Gastrocnemius medialis (tissue), 4 donors: ENCODE results near the gene PKD2L2. TPM values are rescaled to one million over a fixed set of nuclear protein-coding genes. Genes with fewer than 3 reads are reported as not detected.
A peak's percentile ranks its signal among the peaks of the same experiment; 100 is the strongest.
"Not testable (repeated sequence)": the region's sequence is repeated elsewhere in the genome, so short reads cannot be mapped to it uniquely, and the experiment has no call there.

Experiments used
- ATAC-seq, 2 donors: fragments of 150-250 bp; one replicate each; pipeline ENCODE4 v1.9.1; 2016
- DNase-seq, 2 donors: peaks; one replicate each; pipeline ENCODE4 v3.0.0-alpha.2; 2019
- H3K27ac ChIP-seq, 4 donors: fragments of 200-600 bp; sonication (generic); 1 replicate in 1 of 4; 2 replicates in 3 of 4; pipeline ENCODE4 v1.5.1; 2016 to 2018; ENCODE audit warnings: mild to moderate bottlenecking in 2 of 4, moderate library complexity in 1 of 4
- H3K27me3 ChIP-seq, 3 donors: fragments of 200-600 bp; sonication (generic) in 2 of 3; 1 replicate in 1 of 3; 2 replicates in 2 of 3; pipeline versions ENCODE4 v1.5.1 to v1.6.0; 2016 to 2019; ENCODE audit warnings: mild to moderate bottlenecking in 1 of 3, moderate library complexity in 1 of 3
- H3K36me3 ChIP-seq, 2 donors: fragments of 200-600 bp; sonication (generic) in 1 of 2; one replicate each; pipeline ENCODE4 v1.5.1; 2017 to 2018
- H3K4me1 ChIP-seq, 2 donors: fragments of 200-600 bp; sonication (generic) in 1 of 2; one replicate each; pipeline ENCODE4 v1.5.1; 2016 to 2017; ENCODE audit warnings: mild to moderate bottlenecking in 2 of 2
- H3K4me3 ChIP-seq, 4 donors: fragments of 200-600 bp; sonication (generic) in 3 of 4; 1 replicate in 1 of 4; 2 replicates in 3 of 4; pipeline ENCODE4 v1.5.1; 2016 to 2019; ENCODE audit warnings: mild to moderate bottlenecking in 2 of 4
- H3K9me3 ChIP-seq, 3 donors: fragments of 200-600 bp; sonication (generic) in 2 of 3; 1 replicate in 1 of 3; 2 replicates in 2 of 3; pipeline ENCODE4 v1.5.1; 2016 to 2019
- POLR2A ChIP-seq, 2 donors: fragments of 450-650 bp; IDR thresholded peaks; one replicate each; pipeline ENCODE4 v1.6.1; 2017; ENCODE audit warnings: antibody characterized with exemption in 2 of 2, mild to moderate bottlenecking in 2 of 2, moderate library complexity in 2 of 2
- in situ Hi-C, 4 donors: fragments of 200-750 bp; cut with MboI; loops; one replicate each; pipeline versions ENCODE4 v1.15.0 to v1.8.0; 2017; ENCODE audit warnings: low sequenced_read_pairs in 4 of 4
- intact Hi-C: fragments of 100-400 bp; cut with DNase I; formaldehyde crosslinking; loops from one replicate; pipeline ENCODE4 v1.15.1; 2023; ENCODE audit warnings: low total_unique reads
- total RNA-seq, 4 donors: library from RNA; depleted of rRNA; stranded (reverse); fragments of >200 nt; gene quantifications; one replicate each; pipeline versions ENCODE4 v1.1.0 to v1.2.3, GENCODE V29; 2016
- TF ChIP-seq, protein P1 (sequence below), 5 experiments: fragments of 450-650 bp in 3 of 5; fragments of 200-600 bp in 2 of 5; sonication (generic) in 2 of 5; IDR thresholded peaks in 4 of 5; conservative IDR thresholded peaks in 1 of 5; 1 replicate in 4 of 5; 2 replicates in 1 of 5; pipeline ENCODE4 v1.5.1; 2016 to 2019; ENCODE audit warnings: antibody characterized with exemption in 5 of 5, mild to moderate bottlenecking in 3 of 5, moderate library complexity in 3 of 5

Gene PKD2L2
- total RNA-seq, 4 donors from 2014 or later = 0.70 to 4.8 (median 0.94) TPM; not detected in 1

DNA sequence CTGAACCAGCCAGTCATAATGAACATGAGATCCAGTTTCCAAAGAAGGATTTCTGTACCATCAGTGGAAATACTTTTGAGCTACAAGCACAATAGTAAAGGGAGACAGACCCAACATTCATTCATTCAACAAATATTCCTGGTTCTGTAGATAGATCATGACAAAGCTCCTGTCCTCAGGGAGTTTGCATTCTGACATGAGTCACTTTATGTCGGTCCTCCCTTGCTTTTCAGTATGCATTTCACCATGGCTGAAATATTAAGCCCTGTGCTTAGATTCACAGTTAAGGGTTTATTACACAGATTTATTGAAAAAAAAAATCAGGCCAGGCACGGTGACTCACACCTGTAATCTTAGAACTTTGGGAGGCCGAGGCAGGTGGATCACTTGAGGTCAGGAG lies 27.0 kb upstream of the PKD2L2 start:
- peak overlapping the region; percentile 52 to 88 (median 77) for H3K27ac ChIP-seq
- H3K4me3 ChIP-seq = no peak overlapping the region
- H3K4me1 ChIP-seq = peaks cover 46 to 51% of the 10 kb centered on the region in 2 donors
- in situ Hi-C loops = no loop called here
- H3K27me3 ChIP-seq = no peaks in the 10 kb centered on the region
- TF ChIP-seq, protein P1, sequence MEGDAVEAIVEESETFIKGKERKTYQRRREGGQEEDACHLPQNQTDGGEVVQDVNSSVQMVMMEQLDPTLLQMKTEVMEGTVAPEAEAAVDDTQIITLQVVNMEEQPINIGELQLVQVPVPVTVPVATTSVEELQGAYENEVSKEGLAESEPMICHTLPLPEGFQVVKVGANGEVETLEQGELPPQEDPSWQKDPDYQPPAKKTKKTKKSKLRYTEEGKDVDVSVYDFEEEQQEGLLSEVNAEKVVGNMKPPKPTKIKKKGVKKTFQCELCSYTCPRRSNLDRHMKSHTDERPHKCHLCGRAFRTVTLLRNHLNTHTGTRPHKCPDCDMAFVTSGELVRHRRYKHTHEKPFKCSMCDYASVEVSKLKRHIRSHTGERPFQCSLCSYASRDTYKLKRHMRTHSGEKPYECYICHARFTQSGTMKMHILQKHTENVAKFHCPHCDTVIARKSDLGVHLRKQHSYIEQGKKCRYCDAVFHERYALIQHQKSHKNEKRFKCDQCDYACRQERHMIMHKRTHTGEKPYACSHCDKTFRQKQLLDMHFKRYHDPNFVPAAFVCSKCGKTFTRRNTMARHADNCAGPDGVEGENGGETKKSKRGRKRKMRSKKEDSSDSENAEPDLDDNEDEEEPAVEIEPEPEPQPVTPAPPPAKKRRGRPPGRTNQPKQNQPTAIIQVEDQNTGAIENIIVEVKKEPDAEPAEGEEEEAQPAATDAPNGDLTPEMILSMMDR (IDR thresholded peaks at IDR 0.05 in 4 of 5, conservative IDR thresholded peaks at IDR 0.05 in 1 of 5) = no peak
- no peak for TF ChIP-seq POLR2A (IDR thresholded peaks at IDR 0.05)
- ATAC-seq = peak in 1 of 2 donors; percentile 25
- H3K36me3 ChIP-seq = no peaks in the 10 kb centered on the region
- DNase-seq = no peak
- intact Hi-C loops = no loop called here
- no peaks in the 10 kb centered on the region for H3K9me3 ChIP-seq

DNA sequence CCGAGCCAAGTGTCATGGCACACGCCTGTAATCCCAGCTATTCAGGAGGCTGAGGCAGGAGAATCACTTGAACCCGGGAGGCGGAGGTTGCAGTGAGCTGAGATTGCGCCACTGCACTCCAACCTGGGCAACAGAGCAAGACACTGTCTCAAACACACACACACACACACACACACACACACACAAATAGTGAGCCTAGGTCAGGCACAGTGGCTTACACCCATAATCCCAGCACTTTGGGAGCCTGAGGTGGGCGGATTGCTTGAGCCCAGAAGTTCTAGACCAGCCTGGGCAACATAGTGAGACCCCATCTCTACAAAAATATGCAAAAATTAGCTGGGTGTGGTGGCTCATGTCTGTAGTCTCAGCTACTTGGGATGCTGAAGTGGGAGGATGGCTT lies 25.6 kb upstream of the PKD2L2 start:
- ATAC-seq, H3K36me3 ChIP-seq, H3K27me3 ChIP-seq, in situ Hi-C loops, DNase-seq, H3K4me3 ChIP-seq, H3K9me3 ChIP-seq, intact Hi-C loops: not testable (repeated sequence)
- Histone ChIP-seq H3K27ac (peak overlapping the region; percentile 52 to 88 (median 77)), H3K4me1 (peaks cover 33 to 41% of the 10 kb centered on the region in 2 donors)

DNA sequence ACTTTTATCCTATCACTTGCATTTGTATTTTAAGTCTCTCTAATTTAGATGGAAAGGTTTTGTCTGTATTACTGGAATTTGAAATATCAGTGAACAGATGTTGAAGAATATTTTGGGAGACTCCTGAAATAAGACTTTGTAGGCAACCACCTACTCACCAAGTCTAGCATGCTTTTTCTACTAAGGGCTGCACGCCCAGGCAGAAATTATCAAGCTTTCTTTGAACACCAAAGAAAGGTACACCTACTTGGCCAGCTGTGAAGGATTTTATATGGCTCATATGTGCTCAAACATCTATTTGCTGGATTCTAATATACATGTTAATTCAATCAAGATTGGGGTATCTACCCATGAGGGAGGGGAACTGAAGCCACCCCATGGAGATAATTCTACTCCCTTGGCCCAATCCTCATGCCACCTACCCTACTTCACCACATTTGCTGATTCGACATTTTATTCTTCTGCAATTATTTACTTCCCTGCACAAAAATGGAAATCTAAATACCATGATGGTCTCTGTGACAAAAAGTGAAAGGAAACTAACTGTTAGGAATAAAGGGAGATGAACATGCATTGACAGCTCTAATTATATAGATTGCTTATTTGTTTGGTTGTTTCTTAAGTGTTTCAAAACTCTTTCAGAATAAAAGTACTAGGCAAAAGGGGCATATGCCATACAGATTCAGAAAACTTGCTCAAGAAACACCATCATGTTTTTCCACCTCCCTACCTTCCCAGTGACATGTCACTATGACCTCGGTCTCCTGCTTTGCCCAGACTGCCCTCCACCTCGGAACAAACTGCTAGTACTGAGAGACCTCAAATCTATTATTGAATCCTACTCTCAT lies 22.5 kb upstream of the PKD2L2 start:
- no peak for TF ChIP-seq POLR2A (IDR thresholded peaks at IDR 0.05)
- TF ChIP-seq, protein P1 (IDR thresholded peaks at IDR 0.05 in 4 of 5, conservative IDR thresholded peaks at IDR 0.05 in 1 of 5) = no peak
- H3K27me3 ChIP-seq = no peaks in the 10 kb centered on the region
- no peaks in the 10 kb centered on the region for H3K9me3 ChIP-seq
- no peaks in the 10 kb centered on the region for H3K36me3 ChIP-seq
- in situ Hi-C loops (no loop called here), intact Hi-C loops (loop anchor here (1.0 kb wide), 1 partner anchor 27 kb away; no protein-coding TSS in a partner anchor)
- H3K27ac ChIP-seq = peak overlapping the region; percentile 87 to 97 (median 90)
- no peak for ATAC-seq
- peaks cover 24 to 32% of the 10 kb centered on the region in 2 donors for H3K4me1 ChIP-seq
- DNase-seq = no peak
- peak overlapping the region; percentile 48 to 68 (median 54) for H3K4me3 ChIP-seq

DNA sequence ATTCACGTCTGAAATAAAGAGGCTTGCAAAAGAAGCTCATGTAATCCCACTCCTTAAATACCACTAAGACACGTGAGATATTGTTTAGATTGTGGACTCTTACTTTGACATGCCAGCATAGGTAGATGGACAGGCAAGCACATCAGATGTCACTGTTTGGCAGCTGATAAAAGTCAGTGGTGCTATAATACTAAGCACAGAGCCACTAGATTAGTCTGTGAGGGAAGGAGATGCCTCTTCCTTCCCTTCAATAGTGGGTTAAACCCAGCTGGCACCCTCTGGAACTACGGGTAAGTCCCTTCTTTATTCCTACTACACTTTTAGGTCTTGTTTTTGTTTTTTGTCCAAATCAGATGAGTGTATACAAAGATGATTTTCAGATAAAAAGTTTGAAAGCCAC lies 21.6 kb upstream of the PKD2L2 start, which contains the start of gene MYOT:
MYOT (plus strand) TSS at position 197 of the 400 bp plus-strand sequence. CDS start 2,792 bp downstream, outside the sequence.
- in situ Hi-C loops = no loop called here
- Histone ChIP-seq H3K36me3 (no peaks in the 10 kb centered on the region), H3K9me3 (no peaks in the 10 kb centered on the region), H3K4me1 (peaks cover 21 to 28% of the 10 kb centered on the region in 2 donors), H3K4me3 (peak within 1 kb of the TSS; percentile 48 to 68 (median 54)), H3K27me3 (no peaks in the 10 kb centered on the region), H3K27ac (peak within 1 kb of the TSS; percentile 87 to 97 (median 90))
- DNase-seq = peak; percentile 70 to 78
- TF ChIP-seq, protein P1 (IDR thresholded peaks at IDR 0.05 in 4 of 5, conservative IDR thresholded peaks at IDR 0.05 in 1 of 5) = peak in 1 of 5 experiments; percentile 45
- peak; percentile 96 to 99 for TF ChIP-seq POLR2A (IDR thresholded peaks at IDR 0.05)
- ATAC-seq = peak; percentile 72 to 75
- intact Hi-C loops = loop anchor here (1.0 kb wide), 1 partner anchor 28 kb away; no protein-coding TSS in a partner anchor
